NCI-H1694 treated with DMSO at 0.1 percent for 48 hours (cell line): ENCODE results near the gene ANO7.
A peak's percentile ranks its signal among the peaks of the same experiment; 100 is the strongest.

Experiments
- DNase-seq: peaks from one replicate; lab custom pipeline; 2025; lab: John Stamatoyannopoulos, UW

Gene ANO7

GRCh38 chr2:241208058-241208457, 19.6 kb downstream of the ANO7 start:
- no peak for DNase-seq

- DNase-seq: no peak
Measured at GRCh38 chr2:241209271-241209670, 20.8 kb downstream of the ANO7 start.

- DNase-seq: no peak
Measured at GRCh38 chr2:241211276-241211675, 22.8 kb downstream of the ANO7 start.

GRCh38 chr2:241213041-241213440, 24.6 kb downstream of the ANO7 start:
- no peak for DNase-seq

- DNase-seq: no peak
Measured at GRCh38 chr2:241213567-241213966, 25.1 kb downstream of the ANO7 start.

- no peak for DNase-seq
Measured at GRCh38 chr2:241214209-241214608, 25.7 kb downstream of the ANO7 start.

- no peak for DNase-seq
Measured at GRCh38 chr2:241214766-241215165, 26.3 kb downstream of the ANO7 start.

- DNase-seq: peak; percentile 30
Measured at GRCh38 chr2:241215421-241215820, 26.9 kb downstream of the ANO7 start.

GRCh38 chr2:241216211-241216761, 27.8 kb downstream of the ANO7 start:
- DNase-seq: no peak

- DNase-seq: no peak
Measured at GRCh38 chr2:241217320-241218031, 29.0 kb downstream of the ANO7 start.

GRCh38 chr2:241218131-241219029, 29.9 kb downstream of the ANO7 start:
- DNase-seq: no peak

- no peak for DNase-seq
Measured at GRCh38 chr2:241219030-241219382, 30.5 kb downstream of the ANO7 start.

GRCh38 chr2:241219856-241220356, 31.4 kb downstream of the ANO7 start:
- DNase-seq: no peak

- no peak for DNase-seq
Measured at GRCh38 chr2:241223211-241224017, 34.9 kb downstream of the ANO7 start.

- no peak for DNase-seq
Measured at GRCh38 chr2:241224018-241224850, 35.8 kb downstream of the ANO7 start.

- no peak for DNase-seq
Measured at GRCh38 chr2:241224851-241225438, 36.5 kb downstream of the ANO7 start.

GRCh38 chr2:241225545-241225944, 37.1 kb downstream of the ANO7 start:
- no peak for DNase-seq

- no peak for DNase-seq
Measured at GRCh38 chr2:241225983-241226382, 37.5 kb downstream of the ANO7 start.

- DNase-seq: no peak
Measured at GRCh38 chr2:241226723-241227572, 38.5 kb downstream of the ANO7 start.

GRCh38 chr2:241227594-241227993, 39.1 kb downstream of the ANO7 start:
- no peak for DNase-seq
